PC-9 (cell line): Measurements from ENCODE around the gene NCOA4.

ENCODE experiments used
- EZH2 ChIP-seq: fragments of 200-600 bp; sonication (generic); IDR thresholded peaks from 2 replicates; pipeline ENCODE4 v1.8.0; 2017; ENCODE audit warnings: antibody characterized with exemption, low read depth
- TF ChIP-seq, protein P1 (sequence below): fragments of 200-600 bp; sonication (generic); conservative IDR thresholded peaks from 2 replicates; pipeline ENCODE4 v1.6.1; 2017; ENCODE audit warnings: mixed run types, antibody characterized with exemption, mild to moderate bottlenecking, moderate library complexity

DNA sequence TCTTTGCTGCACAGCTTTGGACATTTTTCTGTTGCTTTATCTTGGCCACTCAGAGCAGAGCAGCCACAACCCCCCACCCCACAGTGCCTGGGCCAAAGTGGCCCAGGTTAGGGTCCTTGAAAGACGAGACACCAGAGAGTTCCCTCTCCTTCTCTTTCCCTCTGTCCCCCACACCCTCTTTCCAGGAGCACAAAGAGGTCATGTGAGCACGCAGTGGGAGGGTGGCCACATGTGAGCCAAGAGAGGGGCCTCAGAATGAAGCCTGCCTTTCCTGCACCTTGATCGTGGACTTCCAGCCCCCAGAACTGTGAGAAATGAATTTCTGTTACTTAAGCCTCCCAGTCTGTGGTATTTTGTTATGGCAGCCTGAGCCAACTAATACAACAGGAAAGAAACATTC lies 30.3 kb upstream of the NCOA4 start:
- no peak for TF ChIP-seq EZH2
- TF ChIP-seq, protein P1, sequence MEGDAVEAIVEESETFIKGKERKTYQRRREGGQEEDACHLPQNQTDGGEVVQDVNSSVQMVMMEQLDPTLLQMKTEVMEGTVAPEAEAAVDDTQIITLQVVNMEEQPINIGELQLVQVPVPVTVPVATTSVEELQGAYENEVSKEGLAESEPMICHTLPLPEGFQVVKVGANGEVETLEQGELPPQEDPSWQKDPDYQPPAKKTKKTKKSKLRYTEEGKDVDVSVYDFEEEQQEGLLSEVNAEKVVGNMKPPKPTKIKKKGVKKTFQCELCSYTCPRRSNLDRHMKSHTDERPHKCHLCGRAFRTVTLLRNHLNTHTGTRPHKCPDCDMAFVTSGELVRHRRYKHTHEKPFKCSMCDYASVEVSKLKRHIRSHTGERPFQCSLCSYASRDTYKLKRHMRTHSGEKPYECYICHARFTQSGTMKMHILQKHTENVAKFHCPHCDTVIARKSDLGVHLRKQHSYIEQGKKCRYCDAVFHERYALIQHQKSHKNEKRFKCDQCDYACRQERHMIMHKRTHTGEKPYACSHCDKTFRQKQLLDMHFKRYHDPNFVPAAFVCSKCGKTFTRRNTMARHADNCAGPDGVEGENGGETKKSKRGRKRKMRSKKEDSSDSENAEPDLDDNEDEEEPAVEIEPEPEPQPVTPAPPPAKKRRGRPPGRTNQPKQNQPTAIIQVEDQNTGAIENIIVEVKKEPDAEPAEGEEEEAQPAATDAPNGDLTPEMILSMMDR: no peak
